Activated CD8-positive, alpha-beta memory T cell treated with anti-CD3 and anti-CD28 coated beads for 24 hours (primary cell): ENCODE data around the gene SERPINB1.
"Not testable (repeated sequence)": the region's sequence is repeated elsewhere in the genome, so short reads cannot be mapped to it uniquely, and the experiment has no call there.

ENCODE experiments used
- DNase-seq: peaks from one replicate; pipeline ENCODE4 v3.0.0-alpha.2; 2020

Gene SERPINB1

GRCh38 chr6:2865694-2866151 is 24.1 kb upstream of the SERPINB1 start:
- no peak for DNase-seq

DNA sequence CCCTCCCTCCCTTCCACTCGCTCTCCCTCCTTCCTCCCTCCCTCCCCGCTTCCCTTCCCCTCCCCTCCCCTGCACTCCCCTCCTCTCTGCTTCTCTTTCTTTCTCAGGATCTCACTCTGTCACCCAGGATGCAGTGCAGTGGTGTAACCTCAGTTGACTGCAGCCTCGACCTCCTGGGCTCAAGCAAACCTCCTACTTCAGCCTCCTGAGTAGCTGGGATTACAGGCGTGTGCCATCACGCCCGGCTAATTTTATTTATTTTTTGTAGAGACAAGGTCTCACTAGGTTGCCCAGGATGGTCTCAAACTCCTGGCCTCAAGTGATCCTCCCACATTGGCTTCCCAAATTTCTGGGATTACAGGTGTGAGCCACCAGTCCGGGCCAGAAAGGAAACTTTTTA is 23.6 kb upstream of the SERPINB1 start:
- no peak for DNase-seq

DNA sequence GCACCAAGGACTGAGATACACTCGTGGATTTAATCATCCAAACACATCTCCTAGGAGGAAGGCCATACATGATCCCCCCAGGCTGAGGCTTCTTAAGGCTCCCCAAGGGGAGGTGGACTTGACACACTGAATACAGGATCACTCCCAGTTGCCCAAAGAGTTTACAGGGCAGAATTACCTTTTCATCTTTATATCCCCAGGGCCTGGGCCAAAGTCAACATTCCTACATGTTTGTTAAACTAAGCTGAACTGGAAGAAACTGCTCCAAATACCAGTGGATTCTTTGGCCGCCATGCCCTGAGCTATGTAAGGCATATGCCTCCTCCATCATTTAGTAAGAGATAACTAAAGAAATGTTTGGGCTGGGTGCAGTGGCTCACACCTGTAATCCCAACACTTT is 22.2 kb upstream of the SERPINB1 start:
- no peak for DNase-seq

DNA sequence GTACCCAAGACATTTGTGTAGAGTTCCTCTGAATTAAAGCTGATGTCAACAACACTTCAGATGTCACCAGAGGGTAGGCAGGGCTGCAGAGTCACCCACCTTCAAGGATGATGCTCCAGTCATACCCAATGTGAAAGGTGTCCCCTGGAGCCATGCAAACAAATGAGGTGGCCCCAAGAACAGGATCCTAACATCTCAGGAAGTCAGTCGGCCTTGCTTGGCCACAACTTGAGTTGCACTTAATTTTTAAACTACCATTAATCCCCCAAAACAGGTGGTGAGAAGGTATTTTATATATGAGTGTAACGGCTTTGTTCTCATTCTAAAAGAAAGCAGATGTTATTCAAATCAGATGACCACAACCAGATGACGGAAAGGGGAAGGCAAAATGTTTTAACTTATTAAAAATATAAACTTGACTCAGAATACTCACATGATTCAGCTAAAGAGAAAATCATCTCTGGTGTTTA is 21.1 kb upstream of the SERPINB1 start:
- DNase-seq = peak; percentile 56

GRCh38 chr6:2861822-2862164 is 20.1 kb upstream of the SERPINB1 start:
- DNase-seq = no peak

DNA sequence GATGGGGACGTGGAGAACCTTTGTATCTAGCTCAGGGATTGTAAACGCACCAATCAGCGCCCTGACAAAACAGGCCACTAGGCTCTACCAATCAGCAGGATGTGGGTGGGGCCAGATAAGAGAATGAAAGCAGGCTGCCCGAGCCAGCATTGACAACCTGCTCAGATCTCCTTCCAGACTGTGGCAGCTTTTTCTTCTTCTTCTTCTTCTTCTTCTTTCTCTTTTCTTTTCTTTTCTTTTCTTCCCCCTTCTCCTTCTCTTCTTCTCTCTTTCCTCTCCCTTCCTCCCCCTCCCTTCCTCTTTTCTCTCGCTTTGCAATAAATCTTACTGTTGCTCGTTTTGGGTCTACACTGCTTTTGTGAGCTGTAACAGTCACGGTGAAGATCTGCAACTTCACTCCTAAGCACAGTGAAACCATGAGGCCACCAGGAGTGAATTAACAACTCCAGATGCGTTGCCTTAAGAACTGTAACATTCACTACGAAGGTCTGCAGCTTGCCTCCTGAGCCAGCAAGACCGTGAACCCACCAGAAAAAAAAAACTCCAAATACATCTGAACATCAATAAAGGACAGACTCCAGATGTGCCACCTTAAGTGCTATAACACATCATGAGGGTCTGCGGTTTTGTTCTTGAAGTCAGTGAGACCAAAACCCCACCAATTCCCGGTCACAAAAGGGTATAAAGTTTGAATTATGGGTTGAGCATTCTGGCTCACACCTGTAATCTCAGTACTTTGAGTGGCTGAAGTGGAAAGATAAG is 19.6 kb upstream of the SERPINB1 start:
- DNase-seq = peak; percentile 62

- DNase-seq = peak; percentile 57
Observed at GRCh38 chr6:2860706-2861059, 19.0 kb upstream of the SERPINB1 start.

GRCh38 chr6:2859798-2860705 is 18.4 kb upstream of the SERPINB1 start:
- DNase-seq = peak; percentile 53

- no peak for DNase-seq
Observed at GRCh38 chr6:2859185-2859700, 17.6 kb upstream of the SERPINB1 start.

DNA sequence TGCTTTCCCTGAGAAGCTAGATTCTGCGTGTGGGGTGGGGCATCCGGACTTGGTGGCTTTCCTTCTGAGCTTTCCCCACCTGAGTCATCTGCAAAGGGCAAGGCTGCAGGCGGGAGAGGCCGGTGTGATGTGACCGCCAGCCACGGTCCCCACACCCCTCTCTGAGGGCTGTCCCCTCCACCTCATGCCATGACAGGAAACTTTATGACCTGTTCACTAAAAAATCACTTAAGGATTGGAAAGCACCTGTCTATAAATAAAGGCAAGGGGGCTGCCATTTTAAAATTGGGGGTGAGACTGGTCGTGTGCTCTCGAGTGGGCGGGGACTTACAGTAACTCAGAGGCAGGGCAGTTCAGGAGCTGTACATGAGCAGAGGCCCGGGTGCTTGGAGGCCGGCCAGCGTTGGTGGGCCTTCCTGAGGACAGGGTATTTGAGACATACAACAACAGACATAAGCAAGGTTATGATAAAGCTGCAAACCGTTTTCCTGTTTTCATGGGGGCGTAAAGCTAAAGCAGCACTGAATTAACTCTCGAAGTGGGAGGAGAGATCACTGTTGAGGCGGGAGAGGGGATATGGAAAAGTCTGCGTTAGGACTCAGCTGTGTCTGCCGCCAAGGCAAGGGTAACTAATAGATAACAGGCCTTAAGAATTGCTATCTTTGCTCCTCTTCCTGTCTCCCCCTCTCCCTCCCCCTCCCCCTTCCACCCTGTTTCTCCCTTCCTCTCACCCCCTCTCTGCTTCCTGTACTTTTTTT is 16.1 kb upstream of the SERPINB1 start:
- DNase-seq = peak; percentile 88

DNA sequence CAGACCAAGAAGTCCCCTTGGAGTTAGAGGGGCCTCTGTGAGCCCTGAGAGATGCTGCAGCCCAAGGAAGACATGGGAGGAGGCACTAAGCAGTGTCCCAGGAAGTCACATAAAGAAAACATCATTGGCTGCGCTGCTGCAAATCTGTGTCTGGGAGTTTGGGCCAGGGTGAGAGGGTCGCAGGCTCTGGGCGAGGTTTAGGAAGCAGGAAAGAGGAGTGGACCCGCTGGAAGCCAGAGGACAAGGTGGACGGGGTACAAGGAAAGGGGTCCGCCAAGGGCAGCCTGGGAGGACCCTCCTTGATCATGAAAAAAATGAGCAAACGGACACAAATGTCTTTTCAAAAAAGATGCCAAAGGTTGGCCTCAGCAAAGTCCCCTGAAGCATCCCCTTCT is 15.5 kb upstream of the SERPINB1 start:
- DNase-seq = no peak

DNA sequence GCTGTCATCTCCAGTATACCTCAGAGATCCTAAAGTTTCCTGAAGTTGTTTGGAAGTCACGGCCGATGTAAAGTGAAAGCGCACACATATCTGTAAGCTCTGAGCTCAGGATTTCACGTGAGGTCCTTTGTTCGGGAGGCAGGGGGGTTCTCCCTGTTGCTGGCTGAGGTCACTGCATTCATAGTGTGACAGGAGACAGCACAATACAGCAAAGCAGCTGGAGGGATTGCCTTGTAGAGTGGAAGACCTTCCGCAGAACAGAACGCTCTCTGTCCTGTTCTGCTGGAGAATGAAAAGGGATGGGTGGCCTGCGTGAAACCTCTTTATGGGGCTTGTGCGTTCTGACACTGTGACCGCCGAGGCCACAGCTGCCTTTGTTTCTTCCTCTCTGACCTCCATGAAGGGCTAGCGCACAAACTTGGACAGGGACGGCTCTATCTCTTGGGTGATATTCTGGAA is 13.4 kb upstream of the SERPINB1 start:
- peak; percentile 56 for DNase-seq

DNA sequence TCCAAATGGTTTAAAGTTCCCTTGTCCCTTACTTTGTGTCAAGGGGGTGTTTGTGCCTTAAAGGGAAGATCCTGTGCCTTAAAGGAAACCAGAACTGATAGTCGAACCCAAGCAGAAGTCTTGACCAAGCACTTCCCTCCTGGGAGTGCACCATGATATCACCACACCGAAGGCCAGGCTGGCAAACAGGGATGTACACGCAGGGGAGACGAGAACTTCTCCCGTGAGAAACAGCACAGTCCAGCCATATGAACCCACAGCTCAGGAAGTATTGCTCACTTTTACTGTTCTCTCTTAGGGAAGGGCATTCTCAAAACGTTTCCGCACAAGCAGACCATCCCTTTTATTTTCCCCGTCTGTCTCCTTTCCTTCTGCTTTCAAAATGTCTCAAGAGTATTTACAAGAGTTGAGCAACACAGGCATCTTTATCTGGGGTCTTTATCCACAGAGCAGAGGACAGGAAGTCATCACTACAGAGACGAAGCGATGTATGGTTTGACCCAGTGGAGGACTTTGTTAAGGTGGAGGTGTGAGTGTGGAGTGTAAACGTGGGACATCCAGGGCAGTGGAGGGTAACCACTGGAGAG is 12.8 kb upstream of the SERPINB1 start:
- peak; percentile 68 for DNase-seq

DNA sequence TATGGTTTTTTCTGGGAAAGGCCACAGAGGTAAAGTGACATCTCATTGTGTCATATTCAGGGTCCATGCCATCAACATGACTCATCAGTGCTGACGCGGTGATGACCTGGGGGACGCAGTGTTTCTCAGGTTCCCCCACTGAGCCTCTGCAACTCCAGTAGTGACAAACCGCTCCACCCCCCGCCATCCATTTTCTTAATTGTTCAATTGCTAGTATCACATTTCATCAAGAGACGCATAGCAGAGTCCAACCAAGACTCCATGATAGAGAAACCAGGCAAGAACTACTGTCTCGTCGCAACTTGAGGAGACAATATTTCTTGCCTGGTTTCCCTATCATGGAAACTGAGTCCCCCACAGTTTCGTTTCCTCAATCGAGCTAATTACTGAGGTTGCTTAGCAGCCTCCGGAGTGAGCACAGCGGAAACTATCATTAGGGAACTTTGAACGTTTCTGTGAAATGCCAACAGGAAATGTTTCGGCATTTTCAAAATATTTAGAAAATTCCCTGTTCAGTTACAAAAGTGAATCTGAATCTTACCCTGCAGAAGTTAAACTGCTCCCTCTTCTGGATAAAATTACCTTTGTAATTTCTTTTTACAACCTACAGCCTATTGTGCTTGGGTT is 12.2 kb upstream of the SERPINB1 start:
- DNase-seq = peak; percentile 91

DNA sequence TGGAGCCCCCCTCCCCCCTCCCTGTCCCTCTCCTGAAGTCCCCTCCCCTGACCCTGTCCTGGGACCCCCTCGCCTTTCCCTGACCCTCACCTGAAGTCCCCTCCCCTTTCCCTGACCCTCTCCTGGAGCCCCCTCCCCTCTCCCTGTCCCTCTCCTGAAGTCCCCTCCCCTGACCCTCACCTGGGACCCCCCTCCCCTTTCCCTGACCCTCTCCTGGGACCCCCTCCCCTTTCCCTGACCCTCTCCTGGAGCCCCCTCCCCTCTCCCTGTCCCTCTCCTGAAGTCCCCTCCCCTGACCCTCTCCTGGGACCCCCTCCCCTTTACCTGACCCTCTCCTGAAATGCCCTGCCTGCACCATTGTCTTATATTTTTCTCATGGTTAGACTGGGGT is 11.7 kb upstream of the SERPINB1 start:
- not testable (repeated sequence) for DNase-seq

DNA sequence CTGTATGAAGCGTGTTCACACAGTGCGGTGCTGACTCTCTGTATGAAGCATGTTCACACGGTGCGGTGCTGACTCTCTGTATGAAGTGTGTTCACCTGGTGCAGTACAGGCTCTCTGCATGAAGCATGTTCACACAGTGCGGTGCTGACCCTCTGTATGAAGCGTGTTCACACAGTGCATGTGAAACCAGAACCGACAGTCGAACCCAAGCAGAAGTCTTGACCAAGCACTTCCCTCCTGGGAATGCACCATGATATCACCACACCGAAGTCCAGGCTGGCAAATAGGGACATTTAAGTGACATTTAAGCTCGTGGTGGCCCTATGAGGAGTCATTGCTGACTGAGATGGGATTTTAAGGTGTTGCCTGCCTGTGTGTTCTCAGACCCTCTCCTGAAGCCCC is 11.3 kb upstream of the SERPINB1 start:
- peak; percentile 57 for DNase-seq

DNA sequence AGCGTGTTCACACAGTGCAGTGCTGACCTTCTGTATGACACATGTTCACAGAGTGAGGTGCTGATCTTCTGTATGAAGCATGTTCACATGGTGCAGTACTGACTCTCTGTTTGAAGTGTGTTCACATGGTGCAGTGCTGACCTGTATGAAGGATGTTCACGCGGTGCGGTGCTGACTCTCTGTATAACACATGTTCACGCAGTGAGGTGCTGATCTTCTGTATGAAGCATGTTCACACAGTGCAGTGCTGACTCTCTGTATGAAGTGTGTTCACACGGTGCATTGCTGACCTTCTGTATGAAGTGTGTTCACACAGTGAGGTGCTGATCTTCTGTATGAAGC is 10.8 kb upstream of the SERPINB1 start:
- peak; percentile 57 for DNase-seq

DNA sequence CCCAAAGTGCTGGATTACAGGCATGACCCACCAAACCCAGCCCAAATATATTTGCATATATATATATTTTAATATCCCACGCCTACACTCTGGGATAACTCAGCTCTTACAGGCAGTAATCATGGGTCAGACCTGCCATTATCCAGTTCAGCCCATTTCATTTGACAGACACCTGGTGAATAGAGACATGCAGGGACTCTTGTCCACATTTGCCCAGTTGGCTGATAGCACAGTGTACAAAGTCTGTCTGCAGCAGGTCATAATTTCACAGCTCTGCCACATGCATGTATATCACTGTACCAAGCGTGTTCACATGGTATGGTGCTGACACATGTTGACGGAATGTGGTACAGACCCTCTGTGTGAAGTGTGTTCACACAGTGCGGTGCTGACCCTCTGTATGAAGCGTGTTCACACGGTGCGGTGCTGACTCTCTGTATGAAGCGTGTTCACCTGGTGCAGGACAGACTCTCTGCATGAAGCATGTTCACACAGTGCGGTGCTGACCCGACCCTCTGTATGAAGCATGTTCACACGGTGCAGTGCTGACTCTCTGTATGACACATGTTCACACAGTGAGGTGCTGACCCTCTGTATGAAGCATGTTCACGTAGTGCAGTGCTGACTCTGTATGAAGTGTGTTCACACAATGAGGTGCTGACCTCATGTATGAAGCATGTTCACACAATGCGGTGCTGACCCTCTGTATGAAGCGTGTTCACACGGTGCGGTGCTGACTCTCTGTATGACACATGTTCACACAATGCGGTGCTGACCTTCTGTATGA is 10.3 kb upstream of the SERPINB1 start:
- peak; percentile 53 for DNase-seq

DNA sequence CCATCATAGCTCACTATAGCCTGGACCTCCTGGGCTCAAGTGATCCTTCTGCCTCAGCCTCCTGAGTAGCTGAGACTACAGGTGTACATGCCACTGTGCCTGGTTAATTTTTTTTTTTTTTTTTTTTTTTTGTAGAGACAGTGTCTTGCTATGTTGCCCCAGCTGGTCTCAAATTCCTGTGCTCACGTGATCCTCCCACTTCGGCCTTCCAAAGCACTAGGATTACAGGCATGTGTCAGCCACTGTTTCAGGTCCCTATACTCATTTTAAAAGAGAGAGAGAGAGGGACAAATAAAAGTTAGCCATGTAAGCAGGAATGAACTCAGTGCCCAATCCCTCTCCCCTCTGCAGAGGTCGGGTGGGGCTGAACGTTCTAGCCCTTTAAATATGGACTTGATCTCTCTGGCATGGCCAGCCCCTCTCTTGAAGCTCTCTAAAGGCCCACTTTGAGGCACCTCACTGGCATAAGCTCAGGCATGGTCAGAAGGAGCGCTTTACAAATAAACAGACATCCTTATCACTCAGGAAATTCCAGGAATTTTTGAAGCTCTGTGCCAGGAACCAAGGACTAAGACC is 9.0 kb upstream of the SERPINB1 start:
- peak; percentile 53 for DNase-seq

DNA sequence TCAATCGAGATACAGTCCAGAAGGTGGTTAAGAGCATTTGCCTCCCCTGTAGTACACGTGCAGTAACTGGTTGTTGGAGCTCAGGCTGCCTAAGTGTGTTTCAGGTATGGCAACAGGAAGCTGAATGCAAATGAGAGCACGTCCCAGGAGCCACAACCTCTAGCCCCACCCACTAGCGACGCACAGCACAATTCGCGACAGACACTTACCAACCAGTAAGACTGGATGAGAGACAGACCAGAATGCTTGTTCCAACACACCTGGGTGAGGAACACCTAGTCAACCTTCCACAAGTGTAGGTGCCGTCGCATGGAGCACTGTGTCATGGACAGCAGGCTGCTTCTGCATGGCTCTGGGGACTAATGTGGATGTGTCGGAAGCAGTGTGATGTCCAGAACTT is 7.2 kb upstream of the SERPINB1 start:
- DNase-seq = peak; percentile 74

- no peak for DNase-seq
Observed at GRCh38 chr6:2845880-2846208, 4.2 kb upstream of the SERPINB1 start.
